Ureter (tissue), 1 donor: ENCODE data around the gene PLCL2. TPM values are rescaled to one million over a fixed set of nuclear protein-coding genes. Genes with fewer than 3 reads are reported as not detected.
"Not testable (repeated sequence)": the region's sequence is repeated elsewhere in the genome, so short reads cannot be mapped to it uniquely, and the experiment has no call there.

Source experiments
- DNase-seq: peaks from one replicate; pipeline ENCODE4 v3.0.0-alpha.2; 2020; ENCODE audit warnings: low spot score
- total RNA-seq: library from RNA; stranded (reverse); gene quantifications from one replicate; pipeline ENCODE4 v1.2.4, GENCODE V29; 2023
- donor health status: DM: yes; HTN: yes; CAD: no.

The PLCL2 gene
- total RNA-seq, 1 donor from 2014 or later: 9.5 TPM

GRCh38 chr3:17075907-17076306, 191.2 kb downstream of the PLCL2 start:
- no peak for DNase-seq

GRCh38 chr3:17076940-17077605, 192.3 kb downstream of the PLCL2 start:
- DNase-seq: no peak

GRCh38 chr3:17077606-17078005, 192.9 kb downstream of the PLCL2 start:
- DNase-seq: no peak

- no peak for DNase-seq
Observed at GRCh38 chr3:17078926-17079465, 194.2 kb downstream of the PLCL2 start.

- DNase-seq: no peak
Observed at GRCh38 chr3:17079933-17080332, 195.2 kb downstream of the PLCL2 start.

GRCh38 chr3:17081520-17081919, 196.8 kb downstream of the PLCL2 start:
- no peak for DNase-seq

- DNase-seq: no peak
Observed at GRCh38 chr3:17087509-17087908, 202.8 kb downstream of the PLCL2 start.

GRCh38 chr3:17088017-17088416, 203.3 kb downstream of the PLCL2 start:
- DNase-seq: no peak

- no peak for DNase-seq
Observed at GRCh38 chr3:17088602-17089313, 204.0 kb downstream of the PLCL2 start.

- no peak for DNase-seq
Observed at GRCh38 chr3:17089314-17089700, 204.6 kb downstream of the PLCL2 start.

- DNase-seq: no peak
Observed at GRCh38 chr3:17090280-17090983, 205.7 kb downstream of the PLCL2 start.

- no peak for DNase-seq
Observed at GRCh38 chr3:17091910-17092582, 207.3 kb downstream of the PLCL2 start.

- DNase-seq: no peak
Observed at GRCh38 chr3:17092583-17092933, 207.8 kb downstream of the PLCL2 start.

GRCh38 chr3:17094551-17094950, 209.8 kb downstream of the PLCL2 start:
- no peak for DNase-seq

GRCh38 chr3:17103579-17103978, 218.8 kb downstream of the PLCL2 start:
- DNase-seq: no peak

- not testable (repeated sequence) for DNase-seq
Observed at GRCh38 chr3:17106801-17107200, 222.0 kb downstream of the PLCL2 start.

GRCh38 chr3:17110660-17111396, 226.1 kb downstream of the PLCL2 start:
- no peak for DNase-seq

- DNase-seq: no peak
Observed at GRCh38 chr3:17111586-17111985, 226.8 kb downstream of the PLCL2 start.

GRCh38 chr3:17115186-17115585, 230.4 kb downstream of the PLCL2 start:
- no peak for DNase-seq

GRCh38 chr3:17116007-17116600, 231.3 kb downstream of the PLCL2 start:
- no peak for DNase-seq

- no peak for DNase-seq
Observed at GRCh38 chr3:17118771-17119170, 234.0 kb downstream of the PLCL2 start.
